Fibroblast of skin of scalp (primary cell): Measurements from ENCODE around the gene PVALEF.
"Not testable (repeated sequence)": the region's sequence is repeated elsewhere in the genome, so short reads cannot be mapped to it uniquely, and the experiment has no call there.

Source experiments
- DNase-seq: peaks from one replicate; pipeline ENCODE4 v3.0.0-alpha.2; 2013

PVALEF gene

DNA sequence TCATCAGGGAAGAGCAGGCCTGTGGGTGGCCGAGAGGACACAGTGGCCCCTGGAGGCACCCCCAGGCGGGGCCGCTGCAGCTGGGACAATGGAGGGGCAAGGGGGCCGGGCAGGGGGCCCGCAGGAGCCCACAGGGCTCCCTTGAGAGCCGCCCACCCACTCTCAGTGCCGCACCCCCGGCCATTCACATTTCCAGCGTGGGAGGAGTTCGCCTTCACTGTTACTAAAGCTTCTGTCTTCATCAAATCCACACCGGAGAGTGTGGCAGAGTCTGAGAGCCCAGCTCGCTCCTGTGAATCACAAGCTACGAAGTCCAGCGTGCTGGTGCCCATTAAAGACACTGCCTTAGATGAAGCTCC, 20.9 kb upstream of the PVALEF start:
- no peak for DNase-seq

DNA sequence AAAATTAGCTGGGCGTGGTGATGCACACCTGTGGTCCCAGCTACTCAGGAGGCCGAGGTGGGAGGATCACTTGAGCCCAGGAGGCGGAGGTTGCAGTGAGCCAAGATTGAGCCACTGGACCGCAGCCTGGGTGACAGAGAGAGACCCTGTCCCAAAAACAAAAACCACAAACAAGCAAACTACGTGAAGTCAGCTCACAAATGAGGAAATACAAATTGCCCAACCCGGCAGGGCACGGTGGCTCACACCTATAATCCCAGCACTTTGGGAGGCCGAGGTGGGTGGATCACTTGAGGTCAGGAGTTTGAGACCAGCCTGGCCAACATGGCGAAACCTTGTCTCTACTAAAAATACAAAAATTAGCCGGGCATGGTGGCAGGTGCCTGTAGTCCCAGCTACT, 19.1 kb upstream of the PVALEF start:
- DNase-seq: not testable (repeated sequence)

GRCh38 chr17:81147701-81148100, 17.6 kb upstream of the PVALEF start:
- no peak for DNase-seq

- no peak for DNase-seq
Measured at GRCh38 chr17:81148571-81148970, 16.7 kb upstream of the PVALEF start.

DNA sequence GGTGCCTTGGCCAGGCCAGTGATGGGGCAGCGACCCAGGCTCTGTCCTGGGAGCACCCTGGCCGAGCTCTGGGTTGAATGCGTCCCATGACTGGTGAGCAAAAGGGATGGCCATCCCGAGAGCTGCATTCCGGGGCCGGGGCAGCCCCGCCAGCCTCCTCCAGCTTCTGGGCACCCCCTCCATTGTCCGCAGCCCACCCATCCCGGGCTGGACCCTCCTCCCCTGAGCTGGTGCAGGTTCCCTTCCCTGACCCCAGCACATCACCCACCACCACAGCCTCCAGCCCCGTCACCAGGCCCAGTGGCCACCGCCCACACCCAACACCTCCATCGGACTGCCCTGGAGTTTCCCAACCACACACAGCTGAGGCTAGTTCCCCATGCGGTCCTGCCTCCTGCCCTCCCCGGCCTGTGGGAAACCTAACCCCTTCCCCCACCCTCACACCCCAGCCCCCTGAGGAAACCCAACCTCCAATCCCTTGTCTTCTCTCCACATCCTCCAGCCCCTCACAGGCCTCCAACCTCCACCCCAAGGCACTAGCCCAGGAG, 16.2 kb upstream of the PVALEF start:
- no peak for DNase-seq

GRCh38 chr17:81150377-81151077, 14.8 kb upstream of the PVALEF start:
- no peak for DNase-seq

GRCh38 chr17:81151278-81151677, 14.0 kb upstream of the PVALEF start:
- no peak for DNase-seq

GRCh38 chr17:81152288-81152828, 12.9 kb upstream of the PVALEF start:
- no peak for DNase-seq

DNA sequence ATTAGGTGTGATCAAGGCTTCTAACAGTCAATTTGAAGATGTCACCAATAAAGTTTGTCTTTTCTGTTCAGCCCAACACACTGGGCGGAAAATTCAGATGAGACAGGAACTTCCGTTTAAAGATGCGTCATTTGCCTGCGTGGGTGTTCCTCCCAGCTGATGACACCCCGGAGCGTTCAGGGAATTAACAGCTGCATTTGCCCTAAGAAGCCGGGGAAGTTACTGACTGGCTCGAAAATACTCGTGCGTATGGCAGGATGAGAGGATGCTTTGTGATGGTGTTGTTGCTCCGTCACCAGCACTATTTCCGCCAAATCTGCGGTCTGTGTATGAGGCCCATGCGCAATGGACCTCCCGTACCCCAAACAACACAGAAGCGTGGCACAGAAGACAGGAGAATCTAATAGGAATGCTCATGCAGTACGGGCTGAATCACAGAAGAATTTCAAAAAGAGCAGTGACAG, 11.9 kb upstream of the PVALEF start:
- peak; percentile 40 for DNase-seq

DNA sequence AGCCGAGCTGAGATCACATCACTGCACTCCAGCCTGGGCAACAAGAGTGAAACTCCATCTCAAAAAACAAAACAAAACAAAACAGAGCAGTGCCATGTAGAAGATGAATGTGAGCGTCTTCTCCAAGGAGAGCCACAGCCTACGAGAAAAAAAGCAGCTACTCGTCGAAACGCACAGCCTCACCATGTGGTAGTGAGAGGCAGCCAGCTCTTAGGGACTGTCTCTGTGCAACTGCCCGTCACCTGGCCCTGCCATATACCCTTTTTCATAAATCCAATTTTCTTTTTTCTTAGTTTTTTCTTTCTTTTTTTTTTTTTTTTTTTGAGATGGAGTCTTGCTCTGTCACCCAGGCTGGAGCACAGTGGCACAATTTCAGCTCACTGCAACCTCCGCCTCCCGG, 11.3 kb upstream of the PVALEF start:
- not testable (repeated sequence) for DNase-seq

GRCh38 chr17:81154961-81155360, 10.3 kb upstream of the PVALEF start:
- no peak for DNase-seq

DNA sequence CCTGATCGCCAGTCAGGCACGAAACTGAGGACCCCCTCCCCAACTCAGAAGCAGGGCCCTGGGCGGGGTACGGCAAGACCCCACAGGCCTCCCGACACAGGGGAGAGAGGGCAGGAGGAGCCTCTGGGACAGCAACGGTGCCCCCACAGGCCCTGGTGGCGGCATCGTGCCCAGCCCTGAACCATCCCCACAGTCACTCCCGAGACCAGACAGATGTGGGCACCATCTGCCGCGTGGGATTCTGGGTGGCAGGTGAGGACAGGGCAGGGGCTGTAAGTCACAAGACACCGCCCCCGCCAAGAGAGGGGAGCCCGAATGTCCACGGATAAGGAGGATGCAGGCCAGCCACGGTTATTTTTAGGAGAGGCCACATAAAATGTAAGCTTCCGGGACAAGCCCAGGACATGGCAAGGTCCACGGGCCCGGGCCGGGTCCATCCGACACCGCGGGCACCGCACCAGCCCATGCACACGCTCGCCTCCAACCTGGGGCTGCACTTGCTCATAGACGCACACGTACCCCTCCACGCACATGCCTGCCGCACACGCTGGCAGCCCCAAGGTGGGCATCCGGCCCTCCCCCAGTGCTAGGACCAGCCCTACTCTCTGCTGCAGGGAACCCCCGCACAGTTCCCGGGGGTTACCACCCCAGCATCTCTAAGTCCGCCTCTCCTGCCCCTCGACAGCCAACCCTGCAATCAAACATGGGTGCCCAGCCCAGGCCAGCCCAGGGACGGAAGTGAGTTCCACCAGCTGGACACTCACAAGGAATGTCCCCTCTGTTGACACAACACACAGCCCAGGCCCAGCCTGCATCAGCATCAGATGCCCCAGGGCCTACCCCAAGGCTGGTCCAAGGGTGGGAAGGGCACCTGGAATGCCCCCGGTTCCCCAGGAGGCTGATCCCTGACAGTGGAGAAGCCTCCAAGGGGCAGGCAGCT, 8.2 kb upstream of the PVALEF start:
- DNase-seq: no peak

- DNase-seq: no peak
Measured at GRCh38 chr17:81157848-81158687, 7.2 kb upstream of the PVALEF start.

DNA sequence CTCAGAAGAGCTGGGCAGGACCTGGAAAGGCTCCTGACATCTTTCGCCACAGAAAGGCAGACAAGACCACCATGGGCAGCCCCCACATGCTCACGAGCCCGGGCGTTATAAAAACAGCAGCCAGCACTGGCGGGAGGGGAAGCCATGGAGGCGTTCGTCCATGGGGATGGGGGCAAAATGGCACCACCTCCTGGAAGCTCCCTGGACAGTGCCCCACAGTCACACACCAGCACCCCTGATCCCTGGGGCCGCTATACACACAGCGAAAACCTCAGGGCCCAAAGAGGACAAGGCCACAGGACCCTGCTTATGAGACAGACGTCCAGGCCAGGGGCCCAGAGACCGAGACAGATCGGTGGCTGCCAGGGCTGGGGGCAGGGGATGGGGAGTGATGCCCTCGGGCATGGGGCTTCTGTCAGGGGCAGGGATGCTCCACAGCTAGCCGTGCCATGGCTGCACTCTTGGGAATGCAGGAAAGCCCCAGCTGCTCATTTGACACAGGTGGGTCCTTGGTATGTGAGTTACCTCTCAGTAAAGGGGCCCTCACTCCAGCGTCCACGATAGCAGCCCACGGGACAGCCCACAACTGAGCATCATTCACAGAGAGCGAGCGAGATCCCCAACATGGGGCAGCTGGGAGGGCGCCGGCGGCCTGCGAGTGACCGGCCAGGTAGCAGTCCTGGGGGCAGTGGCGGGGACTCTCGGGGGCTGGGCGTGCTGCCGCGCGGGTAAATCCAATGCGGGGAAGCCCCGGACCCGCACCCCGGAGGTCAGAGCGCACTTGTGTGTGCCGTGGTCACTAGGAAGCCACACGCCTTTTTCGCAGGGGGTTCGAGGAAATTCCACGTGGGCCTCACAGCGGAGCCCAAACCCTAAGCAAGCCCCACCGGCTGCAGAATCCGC, 6.4 kb upstream of the PVALEF start:
- DNase-seq: no peak

GRCh38 chr17:81159611-81160265, 5.6 kb upstream of the PVALEF start:
- DNase-seq: no peak

DNA sequence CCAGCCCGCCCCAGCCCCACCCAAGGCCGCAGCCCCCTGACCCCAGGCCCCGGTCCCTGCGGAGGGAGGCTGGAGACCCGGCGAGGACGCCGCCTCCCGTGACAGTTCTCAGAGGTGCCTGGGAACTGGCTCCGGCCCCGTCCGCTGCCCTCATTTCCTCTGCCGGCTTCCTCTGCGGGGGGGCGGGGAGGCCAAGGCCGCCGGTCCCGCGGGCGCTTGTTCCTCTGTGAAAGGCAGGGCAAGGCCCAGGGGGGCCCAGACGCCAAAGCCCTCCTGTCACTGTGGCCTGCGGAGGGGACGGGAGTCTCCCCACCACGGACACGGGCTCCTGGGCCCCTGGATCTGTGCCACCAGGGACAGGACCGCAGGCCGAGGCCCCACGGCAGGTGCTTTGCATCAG, 5.0 kb upstream of the PVALEF start:
- no peak for DNase-seq

- no peak for DNase-seq
Measured at GRCh38 chr17:81160747-81161453, 4.4 kb upstream of the PVALEF start.

- DNase-seq: no peak
Measured at GRCh38 chr17:81161536-81161935, 3.8 kb upstream of the PVALEF start.

- no peak for DNase-seq
Measured at GRCh38 chr17:81161972-81162371, 3.3 kb upstream of the PVALEF start.

GRCh38 chr17:81162491-81162890, 2.8 kb upstream of the PVALEF start:
- no peak for DNase-seq
